Naive B cell (primary cell): ENCODE data around the gene CYTH1. TPM values are rescaled to one million over a fixed set of nuclear protein-coding genes. Genes with fewer than 3 reads are reported as not detected.

ENCODE experiments used
- polyA plus RNA-seq, 6 donors: library from polyadenylated mRNA; unstranded; fragments of 300-500 nt; fragmentation: Illumina TruSeq; gene quantifications; one replicate each; pipeline ENCODE4 v1.2.3, GENCODE V29; 2021; ENCODE audit warnings: low read depth in 6 of 6

CYTH1 gene
- polyA plus RNA-seq, 6 donors from 2014 or later, result 165 to 235 (median 190) TPM

Other genes with a start within 250 kb of the CYTH1 start
- under 1 TPM in 3 of 6 donors, not detected in 3; 0.09 to 0.95 (median 0.13) TPM for gene DNAH17, start 204.9 kb downstream of the CYTH1 start, polyA plus RNA-seq
- gene USP36, start 58.5 kb upstream of the CYTH1 start, polyA plus RNA-seq, result 10 to 100 TPM; 14.9 to 37.9 (median 24.5) TPM
- 1 to 10 TPM in 5 of 6 donors, not detected in 1; 1.3 to 2.9 (median 1.6) TPM for gene CEP295NL, start 120.9 kb upstream of the CYTH1 start, polyA plus RNA-seq
- gene TIMP2, start 143.1 kb upstream of the CYTH1 start, polyA plus RNA-seq, result 1 to 10 TPM in 1 of 6 donors, under 1 TPM in 5; 0.40 to 1.1 (median 0.65) TPM
- 10 to 100 TPM in 1 of 6 donors, 1 to 10 TPM in 5; 1.2 to 17.1 (median 3.7) TPM for gene LGALS3BP, start 197.7 kb upstream of the CYTH1 start, polyA plus RNA-seq
- gene CANT1, start 227.5 kb upstream of the CYTH1 start, polyA plus RNA-seq, result 1 to 10 TPM; 3.7 to 9.7 (median 6.0) TPM
- gene C1QTNF1, start 241.9 kb upstream of the CYTH1 start, polyA plus RNA-seq, result not detected